CD8-positive, alpha-beta memory T cell (primary cell): ENCODE measurements around the gene FAM186B. TPM values are rescaled to one million over a fixed set of nuclear protein-coding genes. Genes with fewer than 3 reads are reported as not detected.

ENCODE experiments used
- CTCF ChIA-PET: fragments of 350-600 bp; sonication (Branson Sonifier 250); formaldehyde crosslinking; loops from one replicate; lab custom pipeline; 2021; ENCODE audit warnings: antibody characterized with exemption; lab: Charles Lee
- POLR2A ChIA-PET: fragments of 350-600 bp; sonication (Branson Sonifier 250); formaldehyde crosslinking; loops from one replicate; lab custom pipeline; 2021; ENCODE audit warnings: antibody characterized with exemption; lab: Charles Lee
- DNase-seq, 5 donors: peaks; one replicate each; pipeline versions ENCODE4 v3.0.0 to v3.0.0-alpha.2; 2020 to 2022; ENCODE audit warnings: mixed read lengths in 1 of 5
- H3K27ac ChIP-seq: one replicate; pipeline ENCODE4 v1.7.0; 2013; ENCODE audit warnings: low read depth, mild to moderate bottlenecking, low read length, moderate library complexity
- H3K27me3 ChIP-seq: 2 replicates; pipeline ENCODE4 v1.7.0; 2013; ENCODE audit warnings: low read length, mild to moderate bottlenecking; ENCODE audit not compliant: insufficient read depth, poor library complexity, severe bottlenecking
- H3K36me3 ChIP-seq: 2 replicates; pipeline ENCODE4 v1.7.0; 2013; ENCODE audit warnings: mild to moderate bottlenecking, low read length, moderate library complexity; ENCODE audit not compliant: insufficient read depth
- H3K4me1 ChIP-seq: 2 replicates; pipeline ENCODE4 v1.7.0; 2013; ENCODE audit warnings: mild to moderate bottlenecking, low read length, moderate library complexity; ENCODE audit not compliant: insufficient read depth
- H3K4me3 ChIP-seq: 2 replicates; pipeline ENCODE4 v1.7.0; 2013; ENCODE audit warnings: mild to moderate bottlenecking, low read length
- H3K9me3 ChIP-seq: 2 replicates; pipeline ENCODE4 v1.7.0; 2013; ENCODE audit warnings: mild to moderate bottlenecking, low read length
- H3K27ac Mint-ChIP-seq, 8 donors: one replicate each; pipeline ENCODE4 v1.8.0; 2020 to 2021; ENCODE audit warnings: mixed read lengths in 8 of 8, mild to moderate bottlenecking in 6 of 8, inconsistent platforms in 3 of 8, moderate library complexity in 3 of 8
- H3K27me3 Mint-ChIP-seq, 2 donors: one replicate each; pipeline ENCODE4 v1.8.0; 2020 to 2021; ENCODE audit warnings: mixed read lengths in 2 of 2, mild to moderate bottlenecking in 1 of 2, moderate library complexity in 1 of 2
- H3K36me3 Mint-ChIP-seq, 3 donors: one replicate each; pipeline ENCODE4 v1.8.0; 2020 to 2021; ENCODE audit warnings: mixed read lengths in 3 of 3, inconsistent platforms in 1 of 3, mild to moderate bottlenecking in 1 of 3
- H3K4me1 Mint-ChIP-seq, 3 donors: one replicate each; pipeline ENCODE4 v1.8.0; 2020 to 2021; ENCODE audit warnings: mixed read lengths in 3 of 3, inconsistent platforms in 1 of 3, mild to moderate bottlenecking in 1 of 3
- H3K4me3 Mint-ChIP-seq, 7 donors: one replicate each; pipeline ENCODE4 v1.8.0; 2020 to 2021; ENCODE audit warnings: mixed read lengths in 7 of 7, mild to moderate bottlenecking in 6 of 7, moderate library complexity in 4 of 7, inconsistent platforms in 2 of 7
- H3K9me3 Mint-ChIP-seq, 5 donors: one replicate each; pipeline ENCODE4 v1.8.0; 2020 to 2022; ENCODE audit warnings: mixed read lengths in 5 of 5, mild to moderate bottlenecking in 3 of 5, moderate library complexity in 2 of 5, inconsistent platforms in 1 of 5
- polyA plus RNA-seq: library from polyadenylated mRNA; unstranded; fragments of 300-500 nt; fragmentation: Illumina TruSeq; gene quantifications from one replicate; pipeline ENCODE4 v1.2.3, GENCODE V29; 2021
- total RNA-seq, 2 experiments: library from RNA; stranded (reverse); gene quantifications; one replicate each; pipeline ENCODE4 v1.2.3, GENCODE V29; 2021

The FAM186B gene
- total and polyA plus RNA-seq, 3 experiments from 2014 or later, result 0.11 to 0.15 TPM; not detected in 1

- no peak for DNase-seq
- Mint-ChIP-seq H3K27me3 (no peaks in the 10 kb centered on the region), H3K9me3 (no peaks in the 10 kb centered on the region), H3K27ac (peak overlapping the region in 3 of 8 donors; percentile 9 to 87 (median 19)), H3K4me1 (peaks cover 22 to 32% (median 31%) of the 10 kb centered on the region in 3 donors), H3K4me3 (peak overlapping the region in 4 of 7 donors; percentile 12 to 60 (median 54)), H3K36me3 (no peaks in the 10 kb centered on the region)
- Histone ChIP-seq H3K36me3 (no peaks in the 10 kb centered on the region), H3K27me3 (no peaks in the 10 kb centered on the region), H3K4me1 (peaks cover 18% of the 10 kb centered on the region), H3K4me3 (no peak overlapping the region), H3K9me3 (no peaks in the 10 kb centered on the region), H3K27ac (no peak overlapping the region)
- ChIA-PET POLR2A (interaction anchor here (0.6 to 0.7 kb wide), 2 partner anchors 205 to 255 kb away, joined by 3 read pairs; no protein-coding TSS in a partner anchor), CTCF (interaction anchor here (1.1 to 6.1 kb wide), 5 partner anchors 11 to 116 kb away, joined by 3 to 42 read pairs (median 4); partner anchors contain the start of gene TMBIM6)
Measured at GRCh38 chr12:49624921-49625577, 19.6 kb upstream of the FAM186B start.

- Mint-ChIP-seq H3K27ac (peak within 1 kb of the TSS; percentile 86 to 97 (median 95)), H3K36me3 (no peaks in the 10 kb centered on the region), H3K4me1 (peaks cover 22 to 32% (median 31%) of the 10 kb centered on the region in 3 donors), H3K4me3 (peak within 1 kb of the TSS; percentile 83 to 93 (median 89)), H3K9me3 (no peaks in the 10 kb centered on the region), H3K27me3 (peaks cover 0 to 4% of the 10 kb centered on the region in 2 donors)
- Histone ChIP-seq H3K4me3 (peak within 1 kb of the TSS; percentile 70), H3K27ac (peak within 1 kb of the TSS; percentile 49), H3K36me3 (no peaks in the 10 kb centered on the region), H3K27me3 (no peaks in the 10 kb centered on the region), H3K9me3 (no peaks in the 10 kb centered on the region), H3K4me1 (peaks cover 18% of the 10 kb centered on the region)
- ChIA-PET CTCF (interaction anchor here (0.6 to 6.1 kb wide), 15 partner anchors 9 to 265 kb away, joined by 3 to 42 read pairs (median 3); partner anchors contain the start of gene TMBIM6), POLR2A (interaction anchor here (0.5 to 1.8 kb wide), 10 partner anchors 14 to 941 kb away, joined by 3 to 7 read pairs (median 4); partner anchors contain the start of genes KANSL2, MCRS1 and TMBIM6)
- DNase-seq, result peak; percentile 80 to 90 (median 87)
Measured at GRCh38 chr12:49623142-49623904, 17.9 kb upstream of the FAM186B start, which contains the start of gene PRPF40B. PRPF40B (plus strand) TSS chr12:49623561; CDS start chr12:49623591, 30 bp downstream.

- Histone ChIP-seq H3K9me3 (no peaks in the 10 kb centered on the region), H3K27me3 (no peaks in the 10 kb centered on the region), H3K4me3 (peak overlapping the region; percentile 70), H3K36me3 (no peaks in the 10 kb centered on the region), H3K27ac (peak overlapping the region; percentile 49), H3K4me1 (peaks cover 18% of the 10 kb centered on the region)
- Mint-ChIP-seq H3K9me3 (no peaks in the 10 kb centered on the region), H3K27ac (peak overlapping the region; percentile 86 to 97 (median 95)), H3K4me1 (peaks cover 22 to 32% (median 31%) of the 10 kb centered on the region in 3 donors), H3K27me3 (peaks cover 2 to 4% of the 10 kb centered on the region in 2 donors), H3K4me3 (peak overlapping the region; percentile 83 to 93 (median 89)), H3K36me3 (no peaks in the 10 kb centered on the region)
- peak; percentile 40 to 77 (median 65) for DNase-seq
- ChIA-PET CTCF (interaction anchor here (0.6 to 6.1 kb wide), 17 partner anchors 9 to 264 kb away, joined by 3 to 42 read pairs (median 3); partner anchors contain the start of gene TMBIM6), POLR2A (interaction anchor here (0.5 to 1.8 kb wide), 11 partner anchors 14 to 940 kb away, joined by 3 to 7 read pairs (median 4); partner anchors contain the start of genes KANSL2, MCRS1 and TUBA1A)
Measured at GRCh38 chr12:49622501-49623141, 17.2 kb upstream of the FAM186B start.

GRCh38 chr12:49621651-49622500 is 16.4 kb upstream of the FAM186B start:
- Mint-ChIP-seq H3K9me3 (no peaks in the 10 kb centered on the region), H3K27ac (peak overlapping the region; percentile 86 to 97 (median 95)), H3K27me3 (peaks cover 3 to 5% of the 10 kb centered on the region in 2 donors), H3K36me3 (no peaks in the 10 kb centered on the region), H3K4me3 (peak overlapping the region; percentile 83 to 93 (median 89)), H3K4me1 (peaks cover 23 to 32% (median 31%) of the 10 kb centered on the region in 3 donors)
- no peaks in the 10 kb centered on the region for H3K36me3 ChIP-seq
- no peaks in the 10 kb centered on the region for H3K9me3 ChIP-seq
- no peak overlapping the region for H3K27ac ChIP-seq
- POLR2A ChIA-PET, result interaction anchor here (0.6 to 1.8 kb wide), 4 partner anchors 19 to 433 kb away, joined by 3 to 7 read pairs (median 6); partner anchors contain the start of genes MCRS1 and TUBA1A
- H3K4me3 ChIP-seq, result peak overlapping the region; percentile 70
- CTCF ChIA-PET, result interaction anchor here (1.1 to 6.1 kb wide), 12 partner anchors 10 to 263 kb away, joined by 3 to 42 read pairs (median 6); partner anchors contain the start of gene TMBIM6
- no peak for DNase-seq
- H3K4me1 ChIP-seq, result peaks cover 18% of the 10 kb centered on the region
- no peaks in the 10 kb centered on the region for H3K27me3 ChIP-seq

- no peaks in the 10 kb centered on the region for H3K36me3 ChIP-seq
- ChIA-PET POLR2A (no interaction called here), CTCF (no interaction called here)
- no peaks in the 10 kb centered on the region for H3K27me3 ChIP-seq
- peaks cover 22 to 30% (median 25%) of the 10 kb centered on the region in 3 donors for H3K4me1 Mint-ChIP-seq
- H3K27ac Mint-ChIP-seq, result peak overlapping the region in 1 of 8 donors; percentile 63
- H3K27ac ChIP-seq, result no peak overlapping the region
- H3K27me3 Mint-ChIP-seq, result peaks cover 7 to 15% of the 10 kb centered on the region in 2 donors
- no peak for DNase-seq
- peaks cover 0 to 2% (median 0%) of the 10 kb centered on the region in 5 donors for H3K9me3 Mint-ChIP-seq
- H3K9me3 ChIP-seq, result no peaks in the 10 kb centered on the region
- peaks cover 18% of the 10 kb centered on the region for H3K4me1 ChIP-seq
- H3K4me3 Mint-ChIP-seq, result peak overlapping the region in 2 of 7 donors; percentile 28 to 34
- no peak overlapping the region for H3K4me3 ChIP-seq
- no peaks in the 10 kb centered on the region for H3K36me3 Mint-ChIP-seq
Measured at GRCh38 chr12:49619286-49619685, 13.8 kb upstream of the FAM186B start.

- DNase-seq, result no peak
- Histone ChIP-seq H3K27me3 (no peaks in the 10 kb centered on the region), H3K36me3 (no peaks in the 10 kb centered on the region), H3K27ac (no peak overlapping the region), H3K4me3 (no peak overlapping the region), H3K9me3 (no peaks in the 10 kb centered on the region), H3K4me1 (peaks cover 13% of the 10 kb centered on the region)
- Mint-ChIP-seq H3K9me3 (peaks cover 0 to 2% (median 0%) of the 10 kb centered on the region in 5 donors), H3K36me3 (no peaks in the 10 kb centered on the region), H3K27me3 (peaks cover 9 to 16% of the 10 kb centered on the region in 2 donors), H3K27ac (peak overlapping the region in 1 of 8 donors; percentile 63), H3K4me1 (peaks cover 19 to 26% (median 22%) of the 10 kb centered on the region in 3 donors), H3K4me3 (peak overlapping the region in 1 of 7 donors; percentile 44)
- ChIA-PET POLR2A (no interaction called here), CTCF (no interaction called here)
Measured at GRCh38 chr12:49618576-49618975, 13.1 kb upstream of the FAM186B start.
